Measurements from ENCODE around the gene MAGEC1. TPM values are rescaled to one million over a fixed set of nuclear protein-coding genes. Genes with fewer than 3 reads are reported as not detected.
"Not testable (repeated sequence)": the region's sequence is repeated elsewhere in the genome, so short reads cannot be mapped to it uniquely, and the experiment has no call there.

The MAGEC1 gene, protein sequence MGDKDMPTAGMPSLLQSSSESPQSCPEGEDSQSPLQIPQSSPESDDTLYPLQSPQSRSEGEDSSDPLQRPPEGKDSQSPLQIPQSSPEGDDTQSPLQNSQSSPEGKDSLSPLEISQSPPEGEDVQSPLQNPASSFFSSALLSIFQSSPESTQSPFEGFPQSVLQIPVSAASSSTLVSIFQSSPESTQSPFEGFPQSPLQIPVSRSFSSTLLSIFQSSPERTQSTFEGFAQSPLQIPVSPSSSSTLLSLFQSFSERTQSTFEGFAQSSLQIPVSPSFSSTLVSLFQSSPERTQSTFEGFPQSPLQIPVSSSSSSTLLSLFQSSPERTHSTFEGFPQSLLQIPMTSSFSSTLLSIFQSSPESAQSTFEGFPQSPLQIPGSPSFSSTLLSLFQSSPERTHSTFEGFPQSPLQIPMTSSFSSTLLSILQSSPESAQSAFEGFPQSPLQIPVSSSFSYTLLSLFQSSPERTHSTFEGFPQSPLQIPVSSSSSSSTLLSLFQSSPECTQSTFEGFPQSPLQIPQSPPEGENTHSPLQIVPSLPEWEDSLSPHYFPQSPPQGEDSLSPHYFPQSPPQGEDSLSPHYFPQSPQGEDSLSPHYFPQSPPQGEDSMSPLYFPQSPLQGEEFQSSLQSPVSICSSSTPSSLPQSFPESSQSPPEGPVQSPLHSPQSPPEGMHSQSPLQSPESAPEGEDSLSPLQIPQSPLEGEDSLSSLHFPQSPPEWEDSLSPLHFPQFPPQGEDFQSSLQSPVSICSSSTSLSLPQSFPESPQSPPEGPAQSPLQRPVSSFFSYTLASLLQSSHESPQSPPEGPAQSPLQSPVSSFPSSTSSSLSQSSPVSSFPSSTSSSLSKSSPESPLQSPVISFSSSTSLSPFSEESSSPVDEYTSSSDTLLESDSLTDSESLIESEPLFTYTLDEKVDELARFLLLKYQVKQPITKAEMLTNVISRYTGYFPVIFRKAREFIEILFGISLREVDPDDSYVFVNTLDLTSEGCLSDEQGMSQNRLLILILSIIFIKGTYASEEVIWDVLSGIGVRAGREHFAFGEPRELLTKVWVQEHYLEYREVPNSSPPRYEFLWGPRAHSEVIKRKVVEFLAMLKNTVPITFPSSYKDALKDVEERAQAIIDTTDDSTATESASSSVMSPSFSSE
- 10 to 100 TPM in 1 of 2 donors, 1 to 10 TPM in 1; 10.0 to 10.1 TPM for total RNA-seq
- 16.2 TPM for polyA plus RNA-seq (ENCODE audit: insufficient read depth, low read depth, low replicate concordance)
- long read RNA-seq, donor 1, full-length matches to known transcripts = 3 of 3 reads
- long read RNA-seq, donor 1, partial matches to known transcripts = 0 of 3 reads
- long read RNA-seq, donor 1, other reads (novel, unspliced or antisense) = 0 of 3 reads
- long read RNA-seq, donor 2 = 0 reads

DNA sequence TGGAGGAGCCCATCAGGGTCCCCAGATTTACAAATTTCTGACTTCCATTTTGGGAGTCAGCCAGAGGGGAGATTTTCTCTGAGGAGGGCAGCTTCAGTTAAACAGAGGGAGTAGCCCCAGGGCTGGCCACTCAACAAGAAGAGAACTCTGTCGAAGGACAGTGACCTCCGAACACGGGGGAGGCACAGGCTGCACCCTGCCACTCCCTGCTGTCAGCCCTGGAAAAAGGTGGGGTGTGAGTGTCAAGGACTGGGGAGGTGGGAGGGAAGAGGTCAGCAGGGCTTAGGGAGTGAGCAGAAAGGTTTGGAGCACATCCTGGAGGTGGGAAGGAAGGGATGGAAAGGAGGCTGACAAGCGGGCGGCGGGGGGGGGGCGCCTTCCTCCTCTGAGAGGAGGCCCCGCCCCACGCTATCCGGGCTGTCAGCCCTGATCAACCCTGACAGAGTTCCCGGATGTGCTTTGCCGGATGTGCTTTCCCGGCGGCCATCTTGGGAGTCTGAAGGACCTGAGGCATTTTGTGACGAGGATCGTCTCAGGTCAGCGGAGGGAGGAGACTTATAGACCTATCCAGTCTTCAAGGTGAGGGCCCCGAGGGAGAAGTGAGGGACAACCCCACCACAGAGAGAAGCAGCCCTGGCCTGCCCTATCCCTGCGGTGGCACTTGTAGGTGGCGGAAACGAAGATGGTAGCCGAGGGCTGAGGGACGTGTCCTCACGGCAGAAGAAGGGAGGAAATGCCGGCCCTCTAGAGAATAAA lies at the start of gene MAGEC1:
Gene MAGEC1, plus strand, starts transcription at position 495 of the 756 bp plus-strand sequence. CDS start 1,179 bp downstream, outside the sequence.
- intact Hi-C loops (cut with DNase I; ENCODE audit: low total_unique reads) = no loop called here
- 61 to 69% methylated on average over 14 to 25 of the region's 25 CpGs for WGBS, 2 donors

DNA sequence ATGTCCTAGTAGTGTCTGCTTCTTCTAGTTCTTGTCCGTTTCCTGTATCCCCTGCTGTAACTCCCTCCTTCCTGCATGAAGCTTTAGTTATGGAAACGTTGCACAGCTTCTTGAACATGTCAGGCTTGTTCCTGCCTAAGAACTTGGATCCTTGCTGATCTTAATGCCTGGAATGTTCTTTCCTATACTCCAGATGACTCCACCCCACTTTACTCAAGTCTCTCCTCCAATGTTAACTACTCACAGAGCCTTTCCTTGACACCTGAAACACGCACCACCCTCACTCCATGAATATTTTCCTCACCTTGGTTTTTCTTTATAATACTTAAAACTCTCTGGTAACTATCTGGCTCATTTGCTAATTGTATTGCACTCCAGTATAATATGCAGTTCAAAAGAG lies 46.2 kb upstream of the MAGEC1 start:
- H3K27ac ChIP-seq = no peak overlapping the region
- DNase-seq = no peak
- H3K27me3 ChIP-seq = no peaks in the 10 kb centered on the region
- no peaks in the 10 kb centered on the region for H3K9me3 ChIP-seq
- no peak overlapping the region for H3K4me3 ChIP-seq
- H3K4me1 ChIP-seq = no peaks in the 10 kb centered on the region
- WGBS, 2 donors = 56 to 82% methylated on average over 1 to 3 of the region's 3 CpGs
- intact Hi-C loops (cut with DNase I; ENCODE audit: low total_unique reads) = no loop called here
- H3K36me3 ChIP-seq (ENCODE audit: low read depth, missing control alignments) = no peaks in the 10 kb centered on the region
- TF ChIP-seq, protein P1, sequence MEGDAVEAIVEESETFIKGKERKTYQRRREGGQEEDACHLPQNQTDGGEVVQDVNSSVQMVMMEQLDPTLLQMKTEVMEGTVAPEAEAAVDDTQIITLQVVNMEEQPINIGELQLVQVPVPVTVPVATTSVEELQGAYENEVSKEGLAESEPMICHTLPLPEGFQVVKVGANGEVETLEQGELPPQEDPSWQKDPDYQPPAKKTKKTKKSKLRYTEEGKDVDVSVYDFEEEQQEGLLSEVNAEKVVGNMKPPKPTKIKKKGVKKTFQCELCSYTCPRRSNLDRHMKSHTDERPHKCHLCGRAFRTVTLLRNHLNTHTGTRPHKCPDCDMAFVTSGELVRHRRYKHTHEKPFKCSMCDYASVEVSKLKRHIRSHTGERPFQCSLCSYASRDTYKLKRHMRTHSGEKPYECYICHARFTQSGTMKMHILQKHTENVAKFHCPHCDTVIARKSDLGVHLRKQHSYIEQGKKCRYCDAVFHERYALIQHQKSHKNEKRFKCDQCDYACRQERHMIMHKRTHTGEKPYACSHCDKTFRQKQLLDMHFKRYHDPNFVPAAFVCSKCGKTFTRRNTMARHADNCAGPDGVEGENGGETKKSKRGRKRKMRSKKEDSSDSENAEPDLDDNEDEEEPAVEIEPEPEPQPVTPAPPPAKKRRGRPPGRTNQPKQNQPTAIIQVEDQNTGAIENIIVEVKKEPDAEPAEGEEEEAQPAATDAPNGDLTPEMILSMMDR (IDR thresholded peaks at IDR 0.05) = no peak
- TF ChIP-seq POLR2A (IDR thresholded peaks at IDR 0.05) = no peak

More for the DNA sequence above, at the start of gene MAGEC1:
- Histone ChIP-seq H3K36me3 (ENCODE audit: low read depth, missing control alignments) (no peaks in the 10 kb centered on the region), H3K4me1 (no peaks in the 10 kb centered on the region), H3K27ac (no peak within 1 kb of the TSS), H3K27me3 (no peaks in the 10 kb centered on the region), H3K4me3 (peak within 1 kb of the TSS; percentile 2 to 20), H3K9me3 (no peaks in the 10 kb centered on the region)
- no peak for TF ChIP-seq POLR2A (IDR thresholded peaks at IDR 0.05)
- TF ChIP-seq, protein P1 (IDR thresholded peaks at IDR 0.05) = no peak
- DNase-seq = peak; percentile 64

DNA sequence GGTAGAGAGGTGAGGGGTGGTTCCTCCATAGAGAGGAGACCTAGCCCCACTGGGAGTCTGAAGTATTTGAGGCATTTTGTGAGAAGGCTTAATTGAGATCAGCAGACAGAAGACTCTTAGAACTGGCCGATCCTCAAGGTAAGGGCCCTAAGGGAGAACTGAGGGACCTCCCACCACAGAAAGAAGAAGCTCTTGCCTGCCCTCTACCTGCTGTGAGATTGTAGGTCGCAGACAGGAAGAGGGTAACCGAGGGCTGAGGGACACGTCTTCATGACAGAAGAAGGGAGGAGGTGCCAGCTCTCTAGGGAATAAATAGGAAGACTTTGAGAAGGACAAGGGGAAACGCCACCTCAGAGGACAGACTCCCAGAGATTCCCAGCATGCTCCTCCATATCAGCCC lies 24.1 kb upstream of the MAGEC1 start:
- Histone ChIP-seq H3K36me3 (ENCODE audit: low read depth, missing control alignments) (no peaks in the 10 kb centered on the region), H3K9me3 (no peaks in the 10 kb centered on the region), H3K27me3 (no peaks in the 10 kb centered on the region), H3K4me3 (no peak overlapping the region), H3K27ac (no peak overlapping the region), H3K4me1 (no peaks in the 10 kb centered on the region)
- TF ChIP-seq POLR2A (IDR thresholded peaks at IDR 0.05) = no peak
- TF ChIP-seq, protein P1 (IDR thresholded peaks at IDR 0.05) = no peak
- intact Hi-C loops (cut with DNase I; ENCODE audit: low total_unique reads) = no loop called here
- no peak for DNase-seq
- WGBS, 2 donors = 78% methylated on average over 4 of the region's 5 CpGs; no CpG with 5 or more reads in 1 of the 2 donors

DNA sequence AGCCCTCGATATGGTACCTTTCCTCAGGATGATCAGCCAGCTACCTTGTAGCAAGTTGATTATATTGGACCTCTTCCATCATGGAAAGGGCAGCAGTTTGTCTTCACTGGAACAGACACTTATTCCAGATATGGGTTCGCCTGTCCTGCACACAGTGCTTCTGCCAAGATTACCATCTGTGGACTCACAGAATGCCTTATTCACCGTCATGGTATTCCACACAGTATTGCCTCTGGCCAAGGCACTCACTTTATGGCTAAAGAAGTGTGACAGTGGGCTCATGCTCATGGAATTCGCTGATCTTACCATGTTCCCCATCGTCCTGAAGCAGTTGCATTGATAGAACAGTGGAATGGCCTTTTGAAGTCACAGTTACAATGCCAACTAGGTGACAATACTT lies 14.9 kb upstream of the MAGEC1 start:
- H3K36me3 ChIP-seq (ENCODE audit: low read depth, missing control alignments); H3K4me3 ChIP-seq; DNase-seq; H3K27ac ChIP-seq; H3K4me1 ChIP-seq; H3K27me3 ChIP-seq; H3K9me3 ChIP-seq; intact Hi-C loops (cut with DNase I; ENCODE audit: low total_unique reads): not testable (repeated sequence)
- WGBS, 2 donors = 82 to 94% methylated on average over 5 of the region's 5 CpGs
